ENCODE results near the gene KCNIP4. TPM values are rescaled to one million over a fixed set of nuclear protein-coding genes. Genes with fewer than 3 reads are reported as not detected.
A peak's percentile ranks its signal among the peaks of the same experiment; 100 is the strongest.

Gene KCNIP4
- polyA plus RNA-seq, 1 donor (not counting 4 experiments of a cell fraction or from before 2014, with no cell fraction given), result 0.07 TPM

DNA sequence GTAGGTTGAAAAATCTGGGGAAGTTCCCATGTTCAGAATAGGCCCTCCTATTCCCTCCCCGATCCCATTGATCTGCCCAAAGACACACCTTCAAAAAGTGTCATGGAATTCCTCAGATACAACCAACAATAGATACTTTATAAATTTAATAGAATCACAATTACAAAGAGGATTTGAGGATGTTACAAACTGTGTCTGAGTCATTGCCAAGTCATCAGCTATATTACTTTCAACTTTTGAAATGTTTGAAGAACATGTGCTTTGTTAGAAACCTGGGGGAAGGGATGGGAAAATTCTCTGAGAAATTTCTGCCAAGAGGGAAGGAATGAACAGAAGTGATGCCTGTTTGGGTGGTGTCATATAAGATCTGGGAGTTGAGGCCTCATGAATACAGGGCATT, 46.7 kb downstream of the KCNIP4 start:
- Histone ChIP-seq H3K4me3 (ENCODE audit: control insufficient read depth in 2 of 3, extremely low read depth in 1 of 3, insufficient read depth in 2 of 3, low read depth in 1 of 3, low read length in 3 of 3) (no peak overlapping the region), H3K9ac (ENCODE audit: control insufficient read depth, extremely low read depth, insufficient read depth, low read length) (no peak overlapping the region), H3K27ac (ENCODE audit: control insufficient read depth, insufficient read depth, low read length) (peak overlapping the region; percentile 34), H3K27me3 (ENCODE audit: control insufficient read depth, extremely low read depth, insufficient read depth, low read length) (no peaks in the 10 kb centered on the region), H3K4me1 (ENCODE audit: control insufficient read depth, extremely low read depth, insufficient read depth, low read length) (peaks cover 8% of the 10 kb centered on the region), H3K9me1 (ENCODE audit: control insufficient read depth, extremely low read depth, insufficient read depth, low read length) (no peaks in the 10 kb centered on the region), H3K36me3 (ENCODE audit: control insufficient read depth in 2 of 2, extremely low read depth in 1 of 2, insufficient read depth in 2 of 2, low read length in 2 of 2) (no peaks in the 10 kb centered on the region), H3K9me3 (ENCODE audit: control insufficient read depth, low read depth, low read length) (peaks cover 13% of the 10 kb centered on the region), H3K79me2 (ENCODE audit: control insufficient read depth, insufficient read depth, low read length) (no peaks in the 10 kb centered on the region), H2AFZ (ENCODE audit: control insufficient read depth, low read length) (no peak overlapping the region), H3K4me2 (ENCODE audit: control insufficient read depth, extremely low read depth, insufficient read depth, low read depth, low read length) (no peak overlapping the region), H4K20me1 (ENCODE audit: control insufficient read depth, extremely low read depth, insufficient read depth, low read length) (no peaks in the 10 kb centered on the region)
- no peak for TF ChIP-seq EZH2 (IDR thresholded peaks at IDR 0.05; ENCODE audit: low read length)
- TF ChIP-seq, protein P1, sequence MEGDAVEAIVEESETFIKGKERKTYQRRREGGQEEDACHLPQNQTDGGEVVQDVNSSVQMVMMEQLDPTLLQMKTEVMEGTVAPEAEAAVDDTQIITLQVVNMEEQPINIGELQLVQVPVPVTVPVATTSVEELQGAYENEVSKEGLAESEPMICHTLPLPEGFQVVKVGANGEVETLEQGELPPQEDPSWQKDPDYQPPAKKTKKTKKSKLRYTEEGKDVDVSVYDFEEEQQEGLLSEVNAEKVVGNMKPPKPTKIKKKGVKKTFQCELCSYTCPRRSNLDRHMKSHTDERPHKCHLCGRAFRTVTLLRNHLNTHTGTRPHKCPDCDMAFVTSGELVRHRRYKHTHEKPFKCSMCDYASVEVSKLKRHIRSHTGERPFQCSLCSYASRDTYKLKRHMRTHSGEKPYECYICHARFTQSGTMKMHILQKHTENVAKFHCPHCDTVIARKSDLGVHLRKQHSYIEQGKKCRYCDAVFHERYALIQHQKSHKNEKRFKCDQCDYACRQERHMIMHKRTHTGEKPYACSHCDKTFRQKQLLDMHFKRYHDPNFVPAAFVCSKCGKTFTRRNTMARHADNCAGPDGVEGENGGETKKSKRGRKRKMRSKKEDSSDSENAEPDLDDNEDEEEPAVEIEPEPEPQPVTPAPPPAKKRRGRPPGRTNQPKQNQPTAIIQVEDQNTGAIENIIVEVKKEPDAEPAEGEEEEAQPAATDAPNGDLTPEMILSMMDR (optimal IDR thresholded peaks at IDR 0.05 in 1 of 3, IDR thresholded peaks at IDR 0.05 in 1 of 3, conservative IDR thresholded peaks at IDR 0.05 in 1 of 3; ENCODE audit: extremely low read depth in 1 of 3, insufficient read depth in 2 of 3, low read length in 3 of 3), result no peak
- dilution Hi-C loops (cut with MboI; ENCODE audit: extremely low pct_ligation_motif_present, low sequenced_read_pairs), result no loop called here
- FAIRE-seq (no peak), DNase-seq (ENCODE audit: low read depth, low spot score) (no peak)

- dilution Hi-C loops (cut with MboI; ENCODE audit: extremely low pct_ligation_motif_present, low sequenced_read_pairs), result no loop called here
- DNase-seq (ENCODE audit: low read depth, low spot score), result no peak
Observed at GRCh38 chr4:21901281-21901680, 47.3 kb downstream of the KCNIP4 start.

More at GRCh38 chr4:21901281-21901680, 47.3 kb downstream of the KCNIP4 start:
- H3K4me2 ChIP-seq (ENCODE audit: control insufficient read depth, extremely low read depth, insufficient read depth, low read depth, low read length), result no peak overlapping the region
- no peaks in the 10 kb centered on the region for H3K27me3 ChIP-seq (ENCODE audit: control insufficient read depth, extremely low read depth, insufficient read depth, low read length)
- no peaks in the 10 kb centered on the region for H3K9me1 ChIP-seq (ENCODE audit: control insufficient read depth, extremely low read depth, insufficient read depth, low read length)
- H4K20me1 ChIP-seq (ENCODE audit: control insufficient read depth, extremely low read depth, insufficient read depth, low read length), result no peaks in the 10 kb centered on the region
- H3K9ac ChIP-seq (ENCODE audit: control insufficient read depth, extremely low read depth, insufficient read depth, low read length), result no peak overlapping the region
- H3K4me1 ChIP-seq (ENCODE audit: control insufficient read depth, extremely low read depth, insufficient read depth, low read length), result peaks cover 8% of the 10 kb centered on the region
- no peak overlapping the region for H3K4me3 ChIP-seq (ENCODE audit: control insufficient read depth in 2 of 3, extremely low read depth in 1 of 3, insufficient read depth in 2 of 3, low read depth in 1 of 3, low read length in 3 of 3)
- no peaks in the 10 kb centered on the region for H3K36me3 ChIP-seq (ENCODE audit: control insufficient read depth in 2 of 2, extremely low read depth in 1 of 2, insufficient read depth in 2 of 2, low read length in 2 of 2)
- H3K9me3 ChIP-seq (ENCODE audit: control insufficient read depth, low read depth, low read length), result peaks cover 13% of the 10 kb centered on the region
- H3K27ac ChIP-seq (ENCODE audit: control insufficient read depth, insufficient read depth, low read length), result peak overlapping the region; percentile 34
- no peak for FAIRE-seq
- no peaks in the 10 kb centered on the region for H3K79me2 ChIP-seq (ENCODE audit: control insufficient read depth, insufficient read depth, low read length)
- no peak for TF ChIP-seq EZH2 (IDR thresholded peaks at IDR 0.05; ENCODE audit: low read length)
- TF ChIP-seq, protein P1 (optimal IDR thresholded peaks at IDR 0.05 in 1 of 3, IDR thresholded peaks at IDR 0.05 in 1 of 3, conservative IDR thresholded peaks at IDR 0.05 in 1 of 3; ENCODE audit: extremely low read depth in 1 of 3, insufficient read depth in 2 of 3, low read length in 3 of 3), result no peak
- H2AFZ ChIP-seq (ENCODE audit: control insufficient read depth, low read length), result no peak overlapping the region

All from keratinocyte (primary cell).